KOPT-K1 (cell line): ENCODE measurements around the gene PMEL.

Experiments used
- H3K27ac ChIP-seq: fragments of 200-600 bp; sonication (generic); 2 replicates; pipeline ENCODE4 v1.5.1; 2016; ENCODE audit warnings: antibody characterized with exemption, mild to moderate bottlenecking, low read depth, low read length; ENCODE audit not compliant: poor library complexity, severe bottlenecking
- H3K36me3 ChIP-seq: fragments of 200-600 bp; sonication (generic); 2 replicates; pipeline ENCODE4 v1.5.1; 2017; ENCODE audit warnings: antibody characterized with exemption, mild to moderate bottlenecking, low read length, moderate library complexity; ENCODE audit not compliant: insufficient read depth
- H3K9me3 ChIP-seq: fragments of 200-600 bp; sonication (generic); 2 replicates; pipeline ENCODE4 v1.5.1; 2017; ENCODE audit warnings: antibody characterized with exemption, low read length, mild to moderate bottlenecking; ENCODE audit not compliant: insufficient read depth, poor library complexity, severe bottlenecking

Gene PMEL

GRCh38 chr12:55972042-55972441, 6.2 kb upstream of the PMEL start:
- Histone ChIP-seq H3K27ac (peak overlapping the region; percentile 10), H3K9me3 (no peaks in the 10 kb centered on the region), H3K36me3 (peaks cover 57% of the 10 kb centered on the region)

DNA sequence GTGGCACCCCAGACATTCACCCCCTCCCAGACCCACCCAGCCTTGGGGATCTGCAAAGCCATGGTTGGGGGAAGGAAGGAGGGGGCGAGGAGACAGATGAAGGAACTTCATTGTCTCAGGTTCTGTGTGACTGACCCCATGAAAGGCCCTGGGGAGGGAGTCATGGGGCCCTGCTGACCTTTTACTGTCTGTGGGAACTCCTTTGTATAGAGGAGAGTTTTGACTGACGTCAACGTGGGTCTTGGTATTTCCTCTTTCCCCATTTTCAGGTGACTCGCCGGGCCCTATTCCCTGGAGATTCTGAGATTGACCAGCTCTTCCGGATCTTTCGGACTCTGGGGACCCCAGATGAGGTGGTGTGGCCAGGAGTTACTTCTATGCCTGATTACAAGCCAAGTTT, 4.9 kb upstream of the PMEL start:
- Histone ChIP-seq H3K9me3 (no peaks in the 10 kb centered on the region), H3K27ac (no peak overlapping the region), H3K36me3 (peaks cover 47% of the 10 kb centered on the region)

DNA sequence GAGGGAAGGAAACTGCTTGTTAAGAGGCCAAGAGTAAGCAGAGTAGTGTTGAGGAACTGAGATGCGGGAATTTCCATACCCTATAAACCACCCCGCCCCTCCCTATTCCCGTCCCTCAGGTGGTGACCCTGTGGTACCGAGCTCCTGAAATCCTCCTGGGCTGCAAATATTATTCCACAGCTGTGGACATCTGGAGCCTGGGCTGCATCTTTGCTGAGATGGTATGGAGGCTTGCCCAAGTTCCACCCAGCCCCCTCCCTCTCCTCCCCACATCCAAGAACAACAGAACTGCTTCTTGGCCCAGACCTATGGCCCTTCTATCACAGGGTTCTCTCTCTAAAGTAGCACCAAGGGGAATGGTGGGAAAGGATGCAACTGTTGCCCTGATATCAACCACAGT, 3.5 kb upstream of the PMEL start:
- H3K27ac ChIP-seq, result no peak overlapping the region

GRCh38 chr12:55966408-55967281, 803 bp upstream of the PMEL start, which contains the start of gene CDK2:
Gene CDK2, plus strand, starts transcription at chr12:55966830. Its CDS starts 179 bp downstream, at chr12:55967009.
- Histone ChIP-seq H3K36me3 (peaks cover 40% of the 10 kb centered on the region), H3K27ac (peak within 1 kb of the TSS; percentile 85), H3K9me3 (no peaks in the 10 kb centered on the region)

More for the DNA sequence above, 3.5 kb upstream of the PMEL start:
- Histone ChIP-seq H3K36me3 (peaks cover 47% of the 10 kb centered on the region), H3K9me3 (no peaks in the 10 kb centered on the region)

- H3K36me3 ChIP-seq, result peaks cover 26% of the 10 kb centered on the region
- H3K9me3 ChIP-seq, result no peaks in the 10 kb centered on the region
- no peak overlapping the region for H3K27ac ChIP-seq
These were observed 602 bp downstream of the PMEL start for GRCh38 chr12:55965240-55965639.

DNA sequence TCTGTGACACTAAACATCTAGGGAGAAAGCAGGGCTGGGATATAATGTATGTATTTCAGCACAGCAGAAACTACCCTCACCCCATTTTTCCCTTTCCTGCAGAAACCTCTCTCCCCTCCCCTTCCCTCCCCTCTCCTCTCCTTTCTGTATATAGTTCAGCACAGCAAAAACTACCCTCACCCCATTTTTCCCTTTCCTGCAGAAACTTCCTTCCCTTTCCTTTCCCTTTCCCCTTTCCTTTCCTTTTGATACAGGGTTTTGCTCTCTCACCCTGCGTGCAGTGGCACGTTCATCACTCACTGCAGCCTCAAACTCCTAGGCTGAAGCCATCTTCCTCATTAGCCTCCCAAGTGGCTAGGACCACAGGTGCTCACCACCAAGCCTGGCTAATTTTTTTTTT, 2.1 kb downstream of the PMEL start:
- H3K9me3 ChIP-seq, result no peaks in the 10 kb centered on the region
- peaks cover 12% of the 10 kb centered on the region for H3K36me3 ChIP-seq
- H3K27ac ChIP-seq, result no peak overlapping the region

DNA sequence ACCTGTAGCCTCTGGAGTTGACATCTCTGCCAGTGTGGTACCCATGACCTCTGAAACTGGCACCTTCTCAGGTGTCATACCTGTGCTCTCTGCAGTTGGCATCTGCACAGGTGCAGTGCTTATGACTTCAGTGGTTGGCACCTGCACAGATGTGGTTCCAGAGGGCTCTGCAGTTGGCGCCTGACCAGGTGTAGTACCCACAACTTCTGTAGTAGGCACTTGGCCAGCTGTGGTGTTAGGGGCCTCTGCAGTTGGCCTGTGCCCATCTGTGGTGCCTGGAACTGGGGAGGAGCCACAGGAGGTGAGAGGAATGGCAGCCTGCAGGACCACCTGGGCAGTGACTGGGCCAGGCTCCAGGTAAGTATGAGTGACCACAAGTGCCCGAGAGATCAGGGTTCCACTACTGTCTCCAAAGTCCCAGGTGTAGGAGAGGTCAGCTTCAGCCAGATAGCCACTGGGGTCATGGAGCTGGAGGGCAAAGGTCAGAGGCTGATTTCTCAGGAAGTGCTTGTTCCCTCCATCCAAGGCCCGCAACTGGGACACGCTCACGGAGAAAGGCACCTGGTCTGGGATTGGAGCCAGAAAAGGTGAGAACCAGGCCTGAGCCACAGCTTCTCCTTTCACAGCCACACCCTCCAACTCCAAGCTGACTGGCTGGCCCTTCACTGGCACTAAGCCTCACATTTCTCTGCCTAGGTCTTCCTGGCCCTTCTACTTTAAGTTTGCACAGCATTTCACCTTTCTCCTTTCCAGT, 8.6 kb downstream of the PMEL start:
- no peaks in the 10 kb centered on the region for H3K9me3 ChIP-seq
- H3K36me3 ChIP-seq, result peaks cover 41% of the 10 kb centered on the region

GRCh38 chr12:55955800-55956508, 9.9 kb downstream of the PMEL start:
- H3K27ac ChIP-seq, result no peak overlapping the region
- peaks cover 54% of the 10 kb centered on the region for H3K36me3 ChIP-seq
- no peaks in the 10 kb centered on the region for H3K9me3 ChIP-seq

More for the DNA sequence above, 8.6 kb downstream of the PMEL start:
- H3K27ac ChIP-seq, result no peak overlapping the region

DNA sequence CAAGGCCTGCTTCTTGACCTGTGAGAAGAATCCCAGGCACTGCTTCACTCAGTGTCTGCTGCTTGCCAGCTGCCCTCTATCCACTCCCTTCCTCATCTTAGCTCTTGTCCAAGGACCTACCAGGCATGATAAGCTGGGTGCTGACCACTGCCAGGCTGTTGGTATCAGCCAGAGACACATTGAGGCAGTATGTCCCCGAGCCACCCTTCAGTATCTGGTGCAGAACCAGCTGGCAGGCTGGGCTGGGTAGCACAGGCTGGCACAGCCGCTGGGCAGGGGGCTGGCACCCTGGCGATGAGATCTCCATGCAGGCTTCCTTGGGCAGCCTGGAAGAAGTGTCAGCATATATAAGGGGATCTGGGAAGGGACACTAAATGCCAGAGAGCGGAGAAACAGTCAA, 10.5 kb downstream of the PMEL start:
- Histone ChIP-seq H3K9me3 (no peaks in the 10 kb centered on the region), H3K27ac (no peak overlapping the region)

DNA sequence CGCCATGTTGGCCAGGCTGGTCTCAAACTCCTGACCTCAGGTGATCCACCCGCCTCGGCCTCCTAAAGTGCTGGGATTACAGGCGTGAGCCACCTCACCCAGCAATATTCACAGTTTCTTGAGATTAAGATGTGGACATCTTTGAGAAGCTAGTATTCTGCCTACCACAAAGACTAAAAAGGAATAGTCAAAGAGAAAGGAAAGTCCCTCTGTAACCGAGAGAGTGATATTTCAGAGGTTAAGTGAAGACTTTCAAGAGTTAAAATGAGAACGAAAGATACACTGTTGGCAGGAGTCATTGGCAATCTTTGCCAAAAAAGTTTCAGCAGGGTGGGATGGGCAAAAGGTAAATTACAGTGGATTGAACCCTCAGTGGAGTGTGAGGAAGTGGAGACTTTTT, 19.3 kb downstream of the PMEL start:
- no peaks in the 10 kb centered on the region for H3K9me3 ChIP-seq
- H3K36me3 ChIP-seq, result peaks cover 97% of the 10 kb centered on the region
- no peak overlapping the region for H3K27ac ChIP-seq

More for the DNA sequence above, 10.5 kb downstream of the PMEL start:
- H3K36me3 ChIP-seq, result peaks cover 60% of the 10 kb centered on the region

DNA sequence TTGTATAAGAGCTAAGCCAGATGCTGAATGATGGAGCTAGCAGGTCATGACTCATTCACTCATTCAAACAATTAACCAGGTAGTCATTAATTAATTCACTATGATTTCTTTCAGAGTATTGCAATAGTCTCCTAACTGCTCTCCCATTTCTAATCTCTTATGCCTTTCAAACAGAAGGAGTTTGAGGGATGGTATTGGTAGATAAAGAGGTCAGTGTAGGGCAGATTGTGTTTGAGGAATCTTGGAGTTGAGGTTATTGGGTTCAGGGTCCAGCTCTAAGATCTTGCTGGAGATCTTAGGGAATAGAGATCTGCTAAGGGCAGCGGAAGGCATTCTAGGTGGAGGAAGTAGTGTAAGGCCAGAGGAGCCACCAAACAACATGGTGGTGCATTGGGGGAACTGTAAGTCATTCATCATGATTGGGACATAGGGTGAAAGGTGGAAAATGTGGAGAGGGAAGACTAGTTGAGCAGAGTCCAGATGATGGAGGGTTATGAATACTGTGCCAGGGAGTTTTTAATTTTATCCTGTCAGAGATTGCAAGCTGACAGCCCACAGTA, 23.2 kb downstream of the PMEL start:
- peaks cover 100% of the 10 kb centered on the region for H3K36me3 ChIP-seq
- no peak overlapping the region for H3K27ac ChIP-seq
- H3K9me3 ChIP-seq, result no peaks in the 10 kb centered on the region

DNA sequence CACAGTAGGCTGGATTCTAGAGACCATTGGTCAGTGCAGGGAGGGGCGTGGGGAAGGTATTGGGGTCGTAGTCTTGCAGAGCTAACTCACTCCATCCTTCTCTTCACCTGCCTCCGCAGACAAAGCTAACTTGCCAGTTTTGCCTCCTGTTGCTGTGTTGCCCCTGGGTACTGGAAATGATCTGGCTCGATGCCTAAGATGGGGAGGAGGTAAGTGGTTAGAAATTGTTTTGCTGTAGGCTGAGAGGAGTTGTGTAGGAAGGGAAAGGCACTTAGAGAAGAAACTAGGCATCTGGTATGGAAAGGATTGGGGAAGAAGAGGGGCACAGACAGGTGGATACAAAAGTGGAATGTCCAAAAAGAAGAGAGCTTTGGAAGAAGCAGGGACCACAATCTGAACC, 23.8 kb downstream of the PMEL start:
- peaks cover 100% of the 10 kb centered on the region for H3K36me3 ChIP-seq
- H3K27ac ChIP-seq, result no peak overlapping the region
- no peaks in the 10 kb centered on the region for H3K9me3 ChIP-seq

DNA sequence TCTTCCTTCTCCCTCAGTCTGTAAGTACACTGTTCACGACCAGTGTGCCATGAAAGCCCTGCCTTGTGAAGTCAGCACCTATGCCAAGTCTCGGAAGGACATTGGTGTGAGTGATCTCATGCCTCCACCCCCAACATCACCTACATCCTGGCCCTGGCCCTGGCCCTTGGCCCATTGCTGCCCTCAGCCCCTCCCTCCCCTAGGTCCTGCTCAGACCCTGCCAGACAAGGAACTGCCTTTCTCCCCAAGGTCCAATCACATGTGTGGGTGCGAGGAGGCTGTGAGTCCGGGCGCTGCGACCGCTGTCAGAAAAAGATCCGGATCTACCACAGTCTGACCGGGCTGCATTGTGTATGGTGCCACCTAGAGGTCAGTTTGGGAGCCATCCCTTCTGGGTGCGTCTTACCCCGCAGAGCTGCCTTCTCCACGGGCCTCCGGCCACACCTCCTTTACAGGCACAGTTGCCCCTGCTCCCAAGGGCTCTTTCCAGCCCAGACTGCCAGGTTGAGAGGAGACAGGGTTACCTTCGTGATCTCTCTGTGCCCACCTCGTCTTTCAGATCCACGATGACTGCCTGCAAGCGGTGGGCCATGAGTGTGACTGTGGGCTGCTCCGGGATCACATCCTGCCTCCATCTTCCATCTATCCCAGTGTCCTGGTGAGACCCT, 25.6 kb downstream of the PMEL start:
- Histone ChIP-seq H3K27ac (peak overlapping the region; percentile 21), H3K9me3 (no peaks in the 10 kb centered on the region), H3K36me3 (peaks cover 100% of the 10 kb centered on the region)

DNA sequence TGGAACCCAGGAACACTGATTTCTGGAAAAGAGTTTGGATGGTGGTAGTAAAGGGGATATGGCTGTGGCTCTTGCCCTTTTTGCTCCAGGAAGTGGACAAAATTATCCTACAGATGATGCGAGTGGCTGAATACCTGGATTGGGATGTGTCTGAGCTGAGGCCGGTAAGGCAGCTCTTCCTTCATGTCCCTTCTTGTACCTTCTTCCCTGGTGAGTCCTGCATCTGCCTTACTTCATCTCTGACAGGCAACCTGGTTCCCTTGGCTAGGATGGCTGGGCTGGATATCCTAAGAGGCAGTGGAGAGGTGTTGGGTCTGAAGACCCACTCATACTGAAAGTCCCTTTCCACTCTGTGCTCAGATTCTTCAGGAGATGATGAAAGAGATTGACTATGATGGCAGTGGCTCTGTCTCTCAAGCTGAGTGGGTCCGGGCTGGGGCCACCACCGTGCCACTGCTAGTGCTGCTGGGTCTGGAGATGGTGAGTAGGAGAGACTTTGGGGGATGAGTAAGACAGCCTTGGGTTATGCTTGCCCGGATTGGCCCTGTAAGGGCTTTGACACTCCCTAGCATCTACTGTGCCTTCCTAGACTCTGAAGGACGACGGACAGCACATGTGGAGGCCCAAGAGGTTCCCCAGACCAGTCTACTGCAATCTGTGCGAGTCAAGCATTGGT, 26.9 kb downstream of the PMEL start:
- Histone ChIP-seq H3K36me3 (peaks cover 100% of the 10 kb centered on the region), H3K27ac (no peak overlapping the region), H3K9me3 (no peaks in the 10 kb centered on the region)
